GM19455 (cell line): ENCODE data around the gene ALOX5AP.

ENCODE experiments used
- ATAC-seq: cut with Tn5 transposase; IDR thresholded peaks from one replicate; pipeline ENCODE4 v1.9.1; 2021; ENCODE audit not compliant: unreplicated experiment

Gene ALOX5AP

GRCh38 chr13:30792285-30793000, 57.1 kb downstream of the ALOX5AP start:
- ATAC-seq, result no peak

GRCh38 chr13:30796132-30796572, 60.8 kb downstream of the ALOX5AP start:
- ATAC-seq, result no peak

GRCh38 chr13:30796631-30797601, 61.6 kb downstream of the ALOX5AP start:
- no peak for ATAC-seq

GRCh38 chr13:30797847-30798535, 62.6 kb downstream of the ALOX5AP start:
- ATAC-seq, result no peak

- ATAC-seq, result no peak
Observed at GRCh38 chr13:30798776-30799355, 63.5 kb downstream of the ALOX5AP start.

- ATAC-seq, result no peak
Observed at GRCh38 chr13:30799356-30799824, 64.0 kb downstream of the ALOX5AP start.

- ATAC-seq, result no peak
Observed at GRCh38 chr13:30800107-30800506, 64.8 kb downstream of the ALOX5AP start.

GRCh38 chr13:30802501-30802900, 67.2 kb downstream of the ALOX5AP start:
- no peak for ATAC-seq

- peak; percentile 92 for ATAC-seq
Observed at GRCh38 chr13:30802953-30803478, 67.7 kb downstream of the ALOX5AP start.

GRCh38 chr13:30803749-30804148, 68.4 kb downstream of the ALOX5AP start:
- ATAC-seq, result no peak

GRCh38 chr13:30804474-30804873, 69.1 kb downstream of the ALOX5AP start:
- ATAC-seq, result no peak

GRCh38 chr13:30805132-30805537, 69.8 kb downstream of the ALOX5AP start:
- no peak for ATAC-seq

GRCh38 chr13:30805603-30806011, 70.3 kb downstream of the ALOX5AP start:
- no peak for ATAC-seq

- no peak for ATAC-seq
Observed at GRCh38 chr13:30806784-30807183, 71.4 kb downstream of the ALOX5AP start.

- no peak for ATAC-seq
Observed at GRCh38 chr13:30807392-30807791, 72.0 kb downstream of the ALOX5AP start.

GRCh38 chr13:30808600-30808999, 73.3 kb downstream of the ALOX5AP start:
- no peak for ATAC-seq

- ATAC-seq, result no peak
Observed at GRCh38 chr13:30809787-30810186, 74.4 kb downstream of the ALOX5AP start.

GRCh38 chr13:30810261-30810701, 74.9 kb downstream of the ALOX5AP start:
- ATAC-seq, result no peak

GRCh38 chr13:30810801-30811200, 75.5 kb downstream of the ALOX5AP start:
- ATAC-seq, result no peak
